Measurements from ENCODE around the gene FXYD7.
"Not testable (repeated sequence)": the region's sequence is repeated elsewhere in the genome, so short reads cannot be mapped to it uniquely, and the experiment has no call there.

Gene FXYD7

GRCh38 chr19:35143231-35143715, at the start of gene FXYD7:
TSS of gene FXYD7 (plus strand) at chr19:35143255. CDS start at chr19:35143334, 79 bp downstream.
- DNase-seq (ENCODE audit: low read depth in 2 of 2): no peak

- DNase-seq (ENCODE audit: low read depth in 2 of 2): no peak
These were observed 49.6 kb upstream of the FXYD7 start for GRCh38 chr19:35093430-35093829.

GRCh38 chr19:35093941-35094647, 49.0 kb upstream of the FXYD7 start:
- no peak for DNase-seq (ENCODE audit: low read depth in 2 of 2)

GRCh38 chr19:35094656-35095055, 48.4 kb upstream of the FXYD7 start:
- DNase-seq (ENCODE audit: low read depth in 2 of 2): no peak

GRCh38 chr19:35095667-35096368, 47.2 kb upstream of the FXYD7 start:
- DNase-seq (ENCODE audit: low read depth in 2 of 2): no peak

- no peak for DNase-seq (ENCODE audit: low read depth in 2 of 2)
These were observed 44.5 kb upstream of the FXYD7 start for GRCh38 chr19:35098413-35099049.

- no peak for DNase-seq (ENCODE audit: low read depth in 2 of 2)
These were observed 43.7 kb upstream of the FXYD7 start for GRCh38 chr19:35099155-35099896.

GRCh38 chr19:35099897-35100275, 43.2 kb upstream of the FXYD7 start:
- no peak for DNase-seq (ENCODE audit: low read depth in 2 of 2)

- DNase-seq (ENCODE audit: low read depth in 2 of 2): no peak
These were observed 42.2 kb upstream of the FXYD7 start for GRCh38 chr19:35100588-35101533.

GRCh38 chr19:35101949-35102348, 41.1 kb upstream of the FXYD7 start:
- not testable (repeated sequence) for DNase-seq (ENCODE audit: low read depth in 2 of 2)

- DNase-seq (ENCODE audit: low read depth in 2 of 2): not testable (repeated sequence)
These were observed 39.4 kb upstream of the FXYD7 start for GRCh38 chr19:35103614-35104013.

GRCh38 chr19:35104361-35104760, 38.7 kb upstream of the FXYD7 start:
- no peak for DNase-seq (ENCODE audit: low read depth in 2 of 2)

- no peak for DNase-seq (ENCODE audit: low read depth in 2 of 2)
These were observed 38.0 kb upstream of the FXYD7 start for GRCh38 chr19:35105047-35105410.

- no peak for DNase-seq (ENCODE audit: low read depth in 2 of 2)
These were observed 37.4 kb upstream of the FXYD7 start for GRCh38 chr19:35105411-35106290.

- DNase-seq (ENCODE audit: low read depth in 2 of 2): no peak
These were observed 36.8 kb upstream of the FXYD7 start for GRCh38 chr19:35106291-35106583.

GRCh38 chr19:35106898-35107541, 36.0 kb upstream of the FXYD7 start:
- DNase-seq (ENCODE audit: low read depth in 2 of 2): no peak

- DNase-seq (ENCODE audit: low read depth in 2 of 2): no peak
These were observed 35.5 kb upstream of the FXYD7 start for GRCh38 chr19:35107545-35107944.

- no peak for DNase-seq (ENCODE audit: low read depth in 2 of 2)
These were observed 34.3 kb upstream of the FXYD7 start for GRCh38 chr19:35108730-35109129.

- DNase-seq (ENCODE audit: low read depth in 2 of 2): no peak
These were observed 33.5 kb upstream of the FXYD7 start for GRCh38 chr19:35109395-35110112.
